HG03442 (cell line): ENCODE results near the gene NT5C.
"Not testable (repeated sequence)": the region's sequence is repeated elsewhere in the genome, so short reads cannot be mapped to it uniquely, and the experiment has no call there.

ENCODE experiments used
- ATAC-seq: cut with Tn5 transposase; IDR thresholded peaks from one replicate; pipeline ENCODE4 v1.9.1; 2021; ENCODE audit warnings: mild to moderate bottlenecking, moderate library complexity; ENCODE audit not compliant: unreplicated experiment

Gene NT5C

GRCh38 chr17:75131278-75132017 is at the start of gene NT5C:
Gene NT5C (minus strand): TSS chr17:75131742. CDS start chr17:75131707, 35 bp downstream.
- ATAC-seq = peak; percentile 81

- ATAC-seq = no peak
Measured at GRCh38 chr17:75181110-75181509, 49.6 kb upstream of the NT5C start.

GRCh38 chr17:75178453-75178852 is 46.9 kb upstream of the NT5C start:
- no peak for ATAC-seq

- no peak for ATAC-seq
Measured at GRCh38 chr17:75176625-75177024, 45.1 kb upstream of the NT5C start.

- no peak for ATAC-seq
Measured at GRCh38 chr17:75174996-75175395, 43.5 kb upstream of the NT5C start.

- no peak for ATAC-seq
Measured at GRCh38 chr17:75173526-75173925, 42.0 kb upstream of the NT5C start.

- ATAC-seq = no peak
Measured at GRCh38 chr17:75168998-75169397, 37.5 kb upstream of the NT5C start.

- not testable (repeated sequence) for ATAC-seq
Measured at GRCh38 chr17:75164606-75165005, 33.1 kb upstream of the NT5C start.

- ATAC-seq = no peak
Measured at GRCh38 chr17:75163074-75163473, 31.5 kb upstream of the NT5C start.

GRCh38 chr17:75160211-75160610 is 28.7 kb upstream of the NT5C start:
- ATAC-seq = no peak

GRCh38 chr17:75159196-75160031 is 27.9 kb upstream of the NT5C start:
- ATAC-seq = no peak

- not testable (repeated sequence) for ATAC-seq
Measured at GRCh38 chr17:75158480-75158879, 26.9 kb upstream of the NT5C start.

GRCh38 chr17:75155191-75155601 is 23.7 kb upstream of the NT5C start:
- ATAC-seq = no peak

GRCh38 chr17:75154195-75155106 is 22.9 kb upstream of the NT5C start, which contains the start of gene JPT1:
Gene JPT1 (minus strand): TSS chr17:75154512. CDS start chr17:75154397, 115 bp downstream.
- peak; percentile 90 for ATAC-seq

- ATAC-seq = peak; percentile 9
Measured at GRCh38 chr17:75153780-75154194, 22.2 kb upstream of the NT5C start.

GRCh38 chr17:75152922-75153779 is 21.6 kb upstream of the NT5C start:
- ATAC-seq = no peak

- no peak for ATAC-seq
Measured at GRCh38 chr17:75152523-75152921, 21.0 kb upstream of the NT5C start.

GRCh38 chr17:75151930-75152329 is 20.4 kb upstream of the NT5C start:
- ATAC-seq = no peak

- no peak for ATAC-seq
Measured at GRCh38 chr17:75147878-75148546, 16.5 kb upstream of the NT5C start.
